ENCODE results near the gene PRR14L. TPM values are rescaled to one million over a fixed set of nuclear protein-coding genes. Genes with fewer than 3 reads are reported as not detected.

The PRR14L gene
- total and polyA plus RNA-seq, 2 of the 13 experiments (the other 11 are each of a cell fraction or from before 2014, with no cell fraction given) = 6.6 to 16.5 TPM

DNA sequence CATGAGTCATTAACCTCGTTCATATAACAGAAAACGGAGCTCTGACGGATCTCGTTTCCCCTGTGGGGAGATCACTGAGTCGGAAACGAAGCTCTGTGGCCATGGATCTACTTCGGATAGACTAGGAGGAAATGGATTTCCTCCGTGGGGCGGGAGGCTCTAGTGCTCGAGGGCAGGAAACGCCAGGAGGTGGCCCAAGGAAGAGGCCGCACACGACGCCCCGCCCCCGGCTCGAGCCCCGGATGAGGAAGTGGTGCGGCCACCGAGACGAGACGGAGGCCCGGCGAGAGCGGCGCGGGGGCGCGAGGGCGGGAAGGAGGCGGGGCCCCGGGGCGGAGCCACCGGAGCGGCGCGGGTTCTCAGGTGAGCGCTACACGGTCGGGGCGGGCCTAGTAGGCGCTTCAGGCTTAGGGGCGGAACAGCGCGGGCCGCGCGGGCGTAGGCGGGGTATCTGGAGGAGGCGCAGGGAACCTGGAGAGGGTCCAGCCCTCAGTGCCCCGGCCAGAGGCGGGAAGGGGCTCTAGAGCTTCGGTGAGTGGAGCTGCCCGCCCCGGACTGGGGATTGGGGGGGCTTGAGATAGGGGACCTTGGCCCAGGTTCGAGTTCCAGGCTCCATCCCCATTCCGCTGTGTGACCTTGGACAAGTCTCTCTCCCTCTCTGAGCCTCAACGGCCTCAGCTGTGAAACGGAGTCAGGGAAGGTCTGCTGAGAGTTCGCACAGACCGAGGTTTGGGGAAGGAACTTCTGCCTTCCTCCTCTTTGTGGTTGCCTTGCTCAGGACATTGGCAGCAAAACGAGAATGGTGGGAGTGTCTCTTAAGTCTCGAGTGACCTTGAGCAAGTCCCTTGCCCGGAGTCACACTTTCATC, 3.9 kb upstream of the PRR14L start, which contains the start of gene DEPDC5 (continued):
- TF ChIP-seq, protein P1, sequence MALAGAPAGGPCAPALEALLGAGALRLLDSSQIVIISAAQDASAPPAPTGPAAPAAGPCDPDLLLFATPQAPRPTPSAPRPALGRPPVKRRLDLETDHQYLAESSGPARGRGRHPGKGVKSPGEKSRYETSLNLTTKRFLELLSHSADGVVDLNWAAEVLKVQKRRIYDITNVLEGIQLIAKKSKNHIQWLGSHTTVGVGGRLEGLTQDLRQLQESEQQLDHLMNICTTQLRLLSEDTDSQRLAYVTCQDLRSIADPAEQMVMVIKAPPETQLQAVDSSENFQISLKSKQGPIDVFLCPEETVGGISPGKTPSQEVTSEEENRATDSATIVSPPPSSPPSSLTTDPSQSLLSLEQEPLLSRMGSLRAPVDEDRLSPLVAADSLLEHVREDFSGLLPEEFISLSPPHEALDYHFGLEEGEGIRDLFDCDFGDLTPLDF (CRISPR knock-in tag; IDR thresholded peaks at IDR 0.05) = peak; percentile 76
- TF ChIP-seq SATB2 (CRISPR knock-in tag; IDR thresholded peaks at IDR 0.05) (no peak), RFX1 (IDR thresholded peaks at IDR 0.05) (no peak), ZNF143 (CRISPR knock-in tag; IDR thresholded peaks at IDR 0.05) (0 out of 2 replicates have a peak, but pooled peaks have one; percentile 26), ZNF44 (CRISPR knock-in tag; IDR thresholded peaks at IDR 0.05) (no peak), ZNF343 (CRISPR knock-in tag; IDR thresholded peaks at IDR 0.05) (no peak), NCOR1 (IDR thresholded peaks at IDR 0.05; ENCODE audit: borderline replicate concordance, low read length) (0 out of 2 replicates have a peak, but pooled peaks have one; percentile 25), ZFP37 (CRISPR knock-in tag; IDR thresholded peaks at IDR 0.05; ENCODE audit: borderline replicate concordance) (no peak), ZNF652 (CRISPR knock-in tag; IDR thresholded peaks at IDR 0.05; ENCODE audit: borderline replicate concordance, low read depth) (no peak), NFIC (IDR thresholded peaks at IDR 0.05; ENCODE audit: low read length) (no peak), POLR2G (IDR thresholded peaks at IDR 0.05; ENCODE audit: low read depth, low read length) (peak; percentile 92), RFX5 (IDR thresholded peaks at IDR 0.05; ENCODE audit: low read depth, low read length) (no peak), TAF15 (IDR thresholded peaks at IDR 0.05; ENCODE audit: low read depth, low read length, poor library complexity, severe bottlenecking) (peak; percentile 54), KDM4B (CRISPR knock-in tag; IDR thresholded peaks at IDR 0.05) (peak; percentile 41; the same call in 1 of the 2 replicates), ELF3 (CRISPR knock-in tag; IDR thresholded peaks at IDR 0.05) (peak; percentile 97), ZNF883 (CRISPR knock-in tag; IDR thresholded peaks at IDR 0.05; ENCODE audit: not compliant biosample characterization) (no peak), TCF7 (IDR thresholded peaks at IDR 0.05; ENCODE audit: low read depth) (no peak), ZNF331 (CRISPR knock-in tag; IDR thresholded peaks at IDR 0.05) (no peak; the same call in none of the 2 replicates)
- TF ChIP-seq, protein P2, sequence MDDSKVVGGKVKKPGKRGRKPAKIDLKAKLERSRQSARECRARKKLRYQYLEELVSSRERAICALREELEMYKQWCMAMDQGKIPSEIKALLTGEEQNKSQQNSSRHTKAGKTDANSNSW (CRISPR knock-in tag; IDR thresholded peaks at IDR 0.05; ENCODE audit: borderline replicate concordance) = no peak
- TF ChIP-seq, protein P3, sequence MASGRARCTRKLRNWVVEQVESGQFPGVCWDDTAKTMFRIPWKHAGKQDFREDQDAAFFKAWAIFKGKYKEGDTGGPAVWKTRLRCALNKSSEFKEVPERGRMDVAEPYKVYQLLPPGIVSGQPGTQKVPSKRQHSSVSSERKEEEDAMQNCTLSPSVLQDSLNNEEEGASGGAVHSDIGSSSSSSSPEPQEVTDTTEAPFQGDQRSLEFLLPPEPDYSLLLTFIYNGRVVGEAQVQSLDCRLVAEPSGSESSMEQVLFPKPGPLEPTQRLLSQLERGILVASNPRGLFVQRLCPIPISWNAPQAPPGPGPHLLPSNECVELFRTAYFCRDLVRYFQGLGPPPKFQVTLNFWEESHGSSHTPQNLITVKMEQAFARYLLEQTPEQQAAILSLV (CRISPR knock-in tag; IDR thresholded peaks at IDR 0.05; ENCODE audit: borderline replicate concordance) = 0 out of 2 replicates have a peak, but pooled peaks have one; percentile 26
- TF ChIP-seq, protein P4, sequence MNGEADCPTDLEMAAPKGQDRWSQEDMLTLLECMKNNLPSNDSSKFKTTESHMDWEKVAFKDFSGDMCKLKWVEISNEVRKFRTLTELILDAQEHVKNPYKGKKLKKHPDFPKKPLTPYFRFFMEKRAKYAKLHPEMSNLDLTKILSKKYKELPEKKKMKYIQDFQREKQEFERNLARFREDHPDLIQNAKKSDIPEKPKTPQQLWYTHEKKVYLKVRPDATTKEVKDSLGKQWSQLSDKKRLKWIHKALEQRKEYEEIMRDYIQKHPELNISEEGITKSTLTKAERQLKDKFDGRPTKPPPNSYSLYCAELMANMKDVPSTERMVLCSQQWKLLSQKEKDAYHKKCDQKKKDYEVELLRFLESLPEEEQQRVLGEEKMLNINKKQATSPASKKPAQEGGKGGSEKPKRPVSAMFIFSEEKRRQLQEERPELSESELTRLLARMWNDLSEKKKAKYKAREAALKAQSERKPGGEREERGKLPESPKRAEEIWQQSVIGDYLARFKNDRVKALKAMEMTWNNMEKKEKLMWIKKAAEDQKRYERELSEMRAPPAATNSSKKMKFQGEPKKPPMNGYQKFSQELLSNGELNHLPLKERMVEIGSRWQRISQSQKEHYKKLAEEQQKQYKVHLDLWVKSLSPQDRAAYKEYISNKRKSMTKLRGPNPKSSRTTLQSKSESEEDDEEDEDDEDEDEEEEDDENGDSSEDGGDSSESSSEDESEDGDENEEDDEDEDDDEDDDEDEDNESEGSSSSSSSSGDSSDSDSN (CRISPR knock-in tag; IDR thresholded peaks at IDR 0.05) = no peak; the same call in 1 of the 2 replicates
- TF ChIP-seq, protein P5, sequence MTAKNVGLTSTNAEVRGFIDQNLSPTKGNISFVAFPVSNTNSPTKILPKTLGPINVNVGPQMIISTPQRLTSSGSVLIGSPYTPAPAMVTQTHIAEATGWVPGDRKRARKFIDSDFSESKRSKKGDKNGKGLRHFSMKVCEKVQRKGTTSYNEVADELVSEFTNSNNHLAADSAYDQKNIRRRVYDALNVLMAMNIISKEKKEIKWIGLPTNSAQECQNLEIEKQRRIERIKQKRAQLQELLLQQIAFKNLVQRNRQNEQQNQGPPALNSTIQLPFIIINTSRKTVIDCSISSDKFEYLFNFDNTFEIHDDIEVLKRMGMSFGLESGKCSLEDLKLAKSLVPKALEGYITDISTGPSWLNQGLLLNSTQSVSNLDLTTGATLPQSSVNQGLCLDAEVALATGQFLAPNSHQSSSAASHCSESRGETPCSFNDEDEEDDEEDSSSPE (CRISPR knock-in tag; IDR thresholded peaks at IDR 0.05) = peak; percentile 91
- TF ChIP-seq, protein P6, sequence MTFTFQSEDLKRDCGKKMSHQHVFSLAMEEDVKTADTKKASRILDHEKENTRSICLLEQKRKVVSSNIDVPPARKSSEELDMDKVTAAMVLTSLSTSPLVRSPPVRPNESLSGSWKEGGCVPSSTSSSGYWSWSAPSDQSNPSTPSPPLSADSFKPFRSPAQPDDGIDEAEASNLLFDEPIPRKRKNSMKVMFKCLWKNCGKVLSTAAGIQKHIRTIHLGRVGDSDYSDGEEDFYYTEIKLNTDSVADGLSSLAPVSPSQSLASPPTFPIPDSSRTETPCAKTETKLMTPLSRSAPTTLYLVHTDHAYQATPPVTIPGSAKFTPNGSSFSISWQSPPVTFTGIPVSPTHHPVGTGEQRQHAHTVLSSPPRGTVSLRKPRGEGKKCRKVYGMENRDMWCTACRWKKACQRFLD (CRISPR knock-in tag; IDR thresholded peaks at IDR 0.05; ENCODE audit: borderline replicate concordance) = no peak

Data from HepG2 (cell line).